ENCODE measurements around the gene EFCC1.

EFCC1 gene

GRCh38 chr3:129016720-129017483, 15.8 kb downstream of the EFCC1 start:
- Histone ChIP-seq H3K27me3 (ENCODE audit: control insufficient read depth, low read length) (no peaks in the 10 kb centered on the region), H3F3A (ENCODE audit: control insufficient read depth, insufficient read depth) (no peaks in the 10 kb centered on the region), H3K79me2 (ENCODE audit: control insufficient read depth, low read length) (no peaks in the 10 kb centered on the region), H3K9me2 (replicated peaks; ENCODE audit: control insufficient read depth, low read length) (no peaks in the 10 kb centered on the region), H3K4me1 (ENCODE audit: control insufficient read depth, low read length) (peaks cover 30% of the 10 kb centered on the region), H4K20me1 (ENCODE audit: control insufficient read depth, insufficient read depth, low read depth, low read length) (no peaks in the 10 kb centered on the region), H3K9me3 (ENCODE audit: control insufficient read depth, insufficient read depth, low read length) (no peaks in the 10 kb centered on the region), H3K36me3 (ENCODE audit: control insufficient read depth, low read length) (no peaks in the 10 kb centered on the region), H3K27ac (ENCODE audit: low read depth, low read length) (peak overlapping the region; percentile 47), H3K4me2 (ENCODE audit: low read length) (peak overlapping the region; percentile 63), H3K4me3 (ENCODE audit: low read length) (peak overlapping the region; percentile 31)
- TF ChIP-seq EZH2phosphoT487 (IDR thresholded peaks at IDR 0.05; ENCODE audit: borderline replicate concordance, low read length) (no peak), CTCF (IDR thresholded peaks at IDR 0.05; ENCODE audit: low read depth, low read length, poor library complexity, severe bottlenecking) (peak; percentile 16)

GRCh38 chr3:129017484-129017899, 16.4 kb downstream of the EFCC1 start:
- Histone ChIP-seq H3K36me3 (ENCODE audit: control insufficient read depth, low read length) (no peaks in the 10 kb centered on the region), H3K9me3 (ENCODE audit: control insufficient read depth, insufficient read depth, low read length) (no peaks in the 10 kb centered on the region), H3K4me2 (ENCODE audit: low read length) (no peak overlapping the region), H3K4me3 (ENCODE audit: low read length) (no peak overlapping the region), H3K4me1 (ENCODE audit: control insufficient read depth, low read length) (peaks cover 30% of the 10 kb centered on the region), H3K27ac (ENCODE audit: low read depth, low read length) (no peak overlapping the region), H3K79me2 (ENCODE audit: control insufficient read depth, low read length) (no peaks in the 10 kb centered on the region), H3F3A (ENCODE audit: control insufficient read depth, insufficient read depth) (no peaks in the 10 kb centered on the region), H3K27me3 (ENCODE audit: control insufficient read depth, low read length) (no peaks in the 10 kb centered on the region), H4K20me1 (ENCODE audit: control insufficient read depth, insufficient read depth, low read depth, low read length) (no peaks in the 10 kb centered on the region), H3K9me2 (replicated peaks; ENCODE audit: control insufficient read depth, low read length) (no peaks in the 10 kb centered on the region)
- TF ChIP-seq EZH2phosphoT487 (IDR thresholded peaks at IDR 0.05; ENCODE audit: borderline replicate concordance, low read length) (no peak), CTCF (IDR thresholded peaks at IDR 0.05; ENCODE audit: low read depth, low read length, poor library complexity, severe bottlenecking) (no peak)

GRCh38 chr3:129018271-129018670, 17.2 kb downstream of the EFCC1 start:
- Histone ChIP-seq H3K4me1 (ENCODE audit: control insufficient read depth, low read length) (peaks cover 30% of the 10 kb centered on the region), H3K4me3 (ENCODE audit: low read length) (no peak overlapping the region), H3K79me2 (ENCODE audit: control insufficient read depth, low read length) (no peaks in the 10 kb centered on the region), H3K9me2 (replicated peaks; ENCODE audit: control insufficient read depth, low read length) (no peaks in the 10 kb centered on the region), H3K9me3 (ENCODE audit: control insufficient read depth, insufficient read depth, low read length) (no peaks in the 10 kb centered on the region), H3K4me2 (ENCODE audit: low read length) (no peak overlapping the region), H3F3A (ENCODE audit: control insufficient read depth, insufficient read depth) (no peaks in the 10 kb centered on the region), H3K27ac (ENCODE audit: low read depth, low read length) (no peak overlapping the region), H3K36me3 (ENCODE audit: control insufficient read depth, low read length) (no peaks in the 10 kb centered on the region), H4K20me1 (ENCODE audit: control insufficient read depth, insufficient read depth, low read depth, low read length) (no peaks in the 10 kb centered on the region), H3K27me3 (ENCODE audit: control insufficient read depth, low read length) (no peaks in the 10 kb centered on the region)
- TF ChIP-seq CTCF (IDR thresholded peaks at IDR 0.05; ENCODE audit: low read depth, low read length, poor library complexity, severe bottlenecking) (no peak), EZH2phosphoT487 (IDR thresholded peaks at IDR 0.05; ENCODE audit: borderline replicate concordance, low read length) (no peak)
